Gastrocnemius medialis (tissue), 4 donors: Measurements from ENCODE around the gene SMURF1.

ENCODE experiments used
- CTCF ChIP-seq, 5 experiments: fragments of 450-650 bp in 3 of 5; fragments of 200-600 bp in 2 of 5; sonication (generic) in 2 of 5; IDR thresholded peaks in 4 of 5; conservative IDR thresholded peaks in 1 of 5; 1 replicate in 4 of 5; 2 replicates in 1 of 5; pipeline ENCODE4 v1.5.1; 2016 to 2019; ENCODE audit warnings: antibody characterized with exemption in 5 of 5, mild to moderate bottlenecking in 3 of 5, moderate library complexity in 3 of 5
- POLR2A ChIP-seq, 2 donors: fragments of 450-650 bp; IDR thresholded peaks; one replicate each; pipeline ENCODE4 v1.6.1; 2017; ENCODE audit warnings: antibody characterized with exemption in 2 of 2, mild to moderate bottlenecking in 2 of 2, moderate library complexity in 2 of 2

- TF ChIP-seq POLR2A (IDR thresholded peaks at IDR 0.05) (no peak), CTCF (IDR thresholded peaks at IDR 0.05 in 4 of 5, conservative IDR thresholded peaks at IDR 0.05 in 1 of 5) (no peak)
Measured at GRCh38 chr7:98995523-98996149, 148.3 kb downstream of the SMURF1 start.
